GM18519 (cell line): ENCODE results near the gene RAD17.
"Not testable (repeated sequence)": the region's sequence is repeated elsewhere in the genome, so short reads cannot be mapped to it uniquely, and the experiment has no call there.

Source experiments
- ATAC-seq: cut with Tn5 transposase; IDR thresholded peaks from one replicate; pipeline ENCODE4 v1.9.1; 2021; ENCODE audit warnings: mild to moderate bottlenecking, moderate library complexity; ENCODE audit not compliant: unreplicated experiment, low FRiP score

RAD17 gene

DNA sequence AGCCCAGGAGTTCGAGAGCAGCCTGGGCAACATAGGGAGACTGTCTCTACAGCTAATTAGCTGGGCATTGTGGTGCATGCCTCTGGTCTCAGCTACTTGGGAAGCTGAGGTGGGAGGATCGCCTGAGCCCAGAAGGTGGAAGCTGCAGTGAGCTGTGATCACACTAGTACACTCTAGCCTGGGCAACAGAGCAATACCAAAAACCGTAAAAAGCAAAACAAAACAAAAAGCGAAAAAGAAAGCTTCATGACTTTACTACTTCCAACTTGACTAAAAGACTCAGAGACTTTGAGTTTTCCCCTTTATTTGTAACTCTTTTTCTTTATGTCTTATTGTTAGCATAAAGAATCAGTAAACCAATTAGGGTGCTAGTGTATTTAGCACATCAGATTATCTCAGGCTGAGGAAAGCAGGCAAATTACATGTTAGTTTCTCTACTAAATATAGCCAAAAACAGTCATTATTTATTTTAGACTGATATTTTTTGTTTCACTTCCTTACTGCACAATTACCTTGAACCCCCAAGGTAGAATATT, 5.4 kb downstream of the RAD17 start:
- peak; percentile 55 for ATAC-seq

- no peak for ATAC-seq
Measured at GRCh38 chr5:69378376-69378775, 8.8 kb downstream of the RAD17 start.

GRCh38 chr5:69404659-69405330, 35.2 kb downstream of the RAD17 start:
- ATAC-seq: no peak

GRCh38 chr5:69414885-69415583, 45.4 kb downstream of the RAD17 start, which contains the start of gene MARVELD2:
Gene MARVELD2 (plus strand): TSS chr5:69415116. CDS start chr5:69419386, 4,270 bp downstream.
- no peak for ATAC-seq

DNA sequence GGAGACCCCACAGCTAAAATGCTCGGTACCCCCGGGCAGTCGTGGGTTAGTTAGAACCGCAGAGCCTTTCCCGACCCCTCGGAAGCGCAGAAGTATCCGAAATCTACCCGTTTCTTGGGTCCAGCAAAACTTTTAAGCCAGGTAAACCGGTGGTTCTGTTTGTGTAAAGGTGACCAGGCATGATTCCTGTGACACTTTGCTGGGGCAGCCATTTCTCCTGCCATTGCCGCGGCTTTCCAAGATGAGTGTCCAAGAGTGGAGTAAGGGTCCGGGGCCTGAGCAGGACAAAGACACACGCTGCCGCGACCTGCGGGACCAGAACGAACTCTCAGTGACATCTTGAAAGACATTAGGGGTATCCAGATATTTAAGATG, 46.0 kb downstream of the RAD17 start:
- ATAC-seq: no peak

GRCh38 chr5:69416180-69416579, 46.6 kb downstream of the RAD17 start:
- no peak for ATAC-seq

- no peak for ATAC-seq
Measured at GRCh38 chr5:69416699-69417098, 47.1 kb downstream of the RAD17 start.

DNA sequence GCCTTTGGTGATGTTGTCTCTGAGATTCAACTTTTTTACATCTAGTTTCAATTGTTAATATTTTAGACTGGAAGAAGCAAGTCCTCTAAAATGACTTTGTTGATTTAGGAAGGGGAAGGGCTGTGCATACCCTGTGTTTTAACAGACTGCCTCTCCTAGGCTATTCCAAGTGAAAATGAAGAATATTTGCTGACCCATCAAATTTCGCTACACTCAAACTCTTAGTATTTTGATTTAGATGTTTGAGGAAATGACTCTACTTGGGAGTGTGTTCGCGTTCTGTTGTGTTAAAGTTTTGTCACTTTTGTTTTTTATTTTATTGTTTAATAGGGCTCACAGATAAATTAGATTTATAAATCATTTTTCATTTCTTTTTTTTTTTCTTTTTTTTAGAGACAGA, 48.9 kb downstream of the RAD17 start:
- ATAC-seq: no peak

DNA sequence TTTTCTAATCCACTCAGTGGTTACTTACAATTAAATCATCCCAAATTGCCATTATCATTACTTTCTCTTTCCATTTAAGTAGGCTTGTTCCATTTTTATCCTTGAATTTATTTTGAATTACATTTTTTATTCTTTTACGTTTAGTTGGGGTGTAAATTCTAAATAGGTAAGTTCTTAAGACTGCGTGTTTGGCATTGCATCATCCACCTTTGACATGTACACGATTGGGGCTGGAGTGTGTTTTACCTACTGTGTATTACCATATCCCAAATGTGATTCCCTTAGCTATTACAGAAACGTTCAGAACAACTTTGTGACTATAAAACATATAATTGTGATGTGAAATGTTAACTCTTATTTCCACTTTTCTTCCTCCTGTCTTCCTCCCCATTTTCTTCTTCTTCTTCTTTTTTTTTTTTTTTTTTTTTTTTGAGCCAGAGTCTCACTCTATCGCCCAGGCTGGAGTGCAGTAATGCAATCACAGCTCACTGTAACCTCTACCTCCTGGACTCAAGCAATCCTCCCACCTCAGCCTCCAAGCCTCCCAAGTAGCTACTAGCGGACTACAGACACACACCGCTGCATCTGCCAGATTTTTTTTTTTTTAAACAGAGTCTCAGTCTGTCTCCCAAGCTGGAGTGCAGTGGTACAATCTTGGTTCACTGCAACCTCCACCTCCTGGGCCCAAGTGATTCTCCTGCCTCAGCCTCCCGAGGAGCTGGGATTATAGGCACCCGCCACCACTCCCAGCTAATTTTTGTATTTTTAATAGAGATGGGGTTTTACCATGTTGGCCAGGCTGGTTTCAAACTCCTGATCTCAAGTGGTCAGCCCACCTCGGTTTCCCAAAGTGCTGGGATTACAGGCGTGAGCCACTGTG, 62.0 kb downstream of the RAD17 start:
- no peak for ATAC-seq

GRCh38 chr5:69432412-69433206, 63.0 kb downstream of the RAD17 start:
- no peak for ATAC-seq

DNA sequence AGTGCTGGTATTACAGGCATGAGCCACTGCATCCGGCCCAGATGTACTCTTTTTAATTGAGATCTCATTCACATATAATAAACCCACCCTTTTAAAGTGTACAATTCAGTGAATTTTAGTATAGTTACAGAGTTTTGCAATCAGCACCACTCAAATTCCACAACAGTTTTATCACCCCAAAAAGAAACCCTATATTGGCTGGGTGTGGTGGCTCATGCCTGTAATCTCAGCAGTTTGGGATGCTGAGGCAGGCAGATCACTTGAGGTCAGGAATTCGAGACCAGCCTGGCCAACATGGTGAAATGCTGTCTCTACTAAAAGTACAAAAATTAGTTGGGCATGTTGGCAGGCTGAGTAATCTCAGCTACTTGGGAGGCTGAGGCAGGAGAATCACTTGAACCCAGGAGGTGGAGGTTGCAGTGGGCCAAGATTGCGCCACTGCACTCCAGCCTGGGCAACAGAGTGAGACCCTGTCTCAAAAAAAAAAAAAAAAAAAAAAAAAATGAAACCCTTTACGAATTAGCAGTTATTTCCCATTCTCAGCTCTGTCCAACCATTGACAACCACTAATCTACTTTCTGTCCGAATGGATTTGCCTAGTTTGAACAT, 65.8 kb downstream of the RAD17 start:
- not testable (repeated sequence) for ATAC-seq

- no peak for ATAC-seq
Measured at GRCh38 chr5:69444127-69444754, 74.6 kb downstream of the RAD17 start.

DNA sequence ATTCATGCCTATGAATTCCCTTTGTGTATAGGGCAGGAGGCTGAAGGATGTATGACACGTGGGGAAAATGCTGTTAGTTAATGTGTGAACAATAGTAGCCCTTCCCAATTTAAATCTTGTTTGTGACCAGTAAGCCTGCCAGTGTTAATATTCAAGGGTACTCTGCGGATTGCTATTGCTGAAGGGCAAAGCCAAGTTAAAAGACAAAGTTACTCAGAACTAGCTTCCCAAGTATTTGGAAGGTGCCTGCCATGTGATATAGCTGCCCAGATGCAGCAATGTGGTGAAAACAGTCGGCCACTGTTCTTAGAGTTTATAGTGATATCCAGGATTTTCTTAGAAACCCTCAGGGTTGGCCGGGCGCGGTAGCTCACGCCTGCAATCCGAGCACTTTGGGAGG, 79.9 kb downstream of the RAD17 start:
- no peak for ATAC-seq

GRCh38 chr5:69450116-69450515, 80.5 kb downstream of the RAD17 start:
- no peak for ATAC-seq

DNA sequence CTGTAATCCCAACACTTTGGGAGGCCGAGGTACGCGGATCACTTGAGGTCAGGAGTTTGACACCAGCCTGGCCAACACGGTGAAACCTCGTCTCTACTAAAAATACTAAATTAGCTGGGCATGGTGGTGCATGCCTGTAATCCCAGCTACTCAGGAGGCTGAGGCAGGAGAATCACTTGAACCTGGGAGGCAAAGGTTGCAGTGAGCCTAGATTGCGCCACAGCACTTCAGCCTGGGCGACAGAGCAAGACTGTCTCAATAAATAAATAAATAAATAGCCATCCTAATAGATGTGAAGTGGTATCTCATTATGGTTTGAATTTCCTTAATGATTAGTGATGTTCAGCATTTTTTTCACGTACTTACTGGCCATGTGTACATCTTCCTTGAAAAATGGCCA, 80.9 kb downstream of the RAD17 start:
- ATAC-seq: not testable (repeated sequence)

- ATAC-seq: no peak
Measured at GRCh38 chr5:69451941-69452647, 82.5 kb downstream of the RAD17 start.

DNA sequence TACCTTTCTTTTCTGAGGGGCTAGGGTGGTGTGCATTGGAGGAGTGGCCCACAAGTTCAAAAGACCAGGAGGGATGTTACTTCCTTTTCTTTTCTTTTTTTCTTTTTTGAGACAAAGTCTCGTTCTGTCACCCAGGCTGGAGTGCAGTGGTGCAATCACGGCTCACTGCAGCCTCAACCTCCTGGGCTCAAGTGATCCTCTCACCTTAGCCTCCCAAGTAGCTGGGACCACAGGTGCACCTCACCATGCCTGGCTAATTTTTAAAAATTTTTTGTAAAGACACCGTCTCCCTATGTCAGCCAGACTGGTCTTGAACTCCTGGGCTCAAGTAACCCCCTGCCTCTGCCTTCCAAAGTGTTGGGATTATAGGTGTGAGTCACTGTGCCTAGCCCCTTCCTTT, 83.9 kb downstream of the RAD17 start:
- not testable (repeated sequence) for ATAC-seq

GRCh38 chr5:69454460-69455249, 85.0 kb downstream of the RAD17 start:
- no peak for ATAC-seq
